HEK293 (cell line): ENCODE measurements around the gene ZC3H11A.
A peak's percentile ranks its signal among the peaks of the same experiment; 100 is the strongest.

Experiments
- AEBP2 ChIP-seq: fragments of 450-650 bp; formaldehyde crosslinking; IDR thresholded peaks from 2 replicates; pipeline ENCODE4 v1.5.1; 2016; ENCODE audit warnings: missing biosample characterization, missing genetic modification characterization, borderline replicate concordance
- BCL6B ChIP-seq: fragments of 450-650 bp; formaldehyde crosslinking; IDR thresholded peaks from 2 replicates; pipeline ENCODE4 v1.5.1; 2017; ENCODE audit warnings: missing biosample characterization, missing genetic modification characterization
- FEZF1 ChIP-seq: fragments of 450-650 bp; formaldehyde crosslinking; IDR thresholded peaks from 2 replicates; pipeline ENCODE4 v1.5.1; 2016; ENCODE audit warnings: missing biosample characterization, missing genetic modification characterization
- KLF16 ChIP-seq: fragments of 450-650 bp; formaldehyde crosslinking; IDR thresholded peaks from 2 replicates; pipeline ENCODE4 v1.5.1; 2017; ENCODE audit warnings: missing biosample characterization, missing genetic modification characterization
- OVOL3 ChIP-seq: fragments of 450-650 bp; formaldehyde crosslinking; IDR thresholded peaks from 2 replicates; pipeline ENCODE4 v1.5.1; 2016; ENCODE audit warnings: missing biosample characterization, missing genetic modification characterization
- PATZ1 ChIP-seq: fragments of 450-650 bp; formaldehyde crosslinking; IDR thresholded peaks from 2 replicates; pipeline ENCODE4 v1.5.1; 2016; ENCODE audit warnings: missing biosample characterization, missing genetic modification characterization
- PRDM1 ChIP-seq: fragments of 450-650 bp; formaldehyde crosslinking; IDR thresholded peaks from 2 replicates; pipeline ENCODE4; 2016; ENCODE audit warnings: missing biosample characterization, missing genetic modification characterization
- SALL2 ChIP-seq: fragments of 450-650 bp; formaldehyde crosslinking; IDR thresholded peaks from 2 replicates; pipeline ENCODE4 v1.5.0; 2017; ENCODE audit warnings: missing biosample characterization, mild to moderate bottlenecking, missing genetic modification characterization, borderline replicate concordance
- SCRT1 ChIP-seq: fragments of 450-650 bp; formaldehyde crosslinking; IDR thresholded peaks from 2 replicates; pipeline ENCODE4 v1.5.1; 2016; ENCODE audit warnings: missing biosample characterization, missing genetic modification characterization, borderline replicate concordance
- ZBTB17 ChIP-seq: fragments of 450-650 bp; formaldehyde crosslinking; IDR thresholded peaks from 2 replicates; pipeline ENCODE4 v1.5.1; 2016; ENCODE audit warnings: missing biosample characterization, missing genetic modification characterization
- ZBTB48 ChIP-seq: fragments of 450-650 bp; formaldehyde crosslinking; IDR thresholded peaks from 2 replicates; pipeline ENCODE4 v1.5.1; 2016; ENCODE audit warnings: missing biosample characterization, missing genetic modification characterization
- ZBTB8A ChIP-seq: fragments of 450-650 bp; formaldehyde crosslinking; IDR thresholded peaks from 2 replicates; pipeline ENCODE4 v1.5.1; 2016; ENCODE audit warnings: missing biosample characterization, missing genetic modification characterization
- ZNF138 ChIP-seq: fragments of 450-650 bp; formaldehyde crosslinking; IDR thresholded peaks from 2 replicates; pipeline ENCODE4 v1.5.1; 2016; ENCODE audit warnings: missing biosample characterization, missing genetic modification characterization, borderline replicate concordance
- ZNF16 ChIP-seq: fragments of 450-650 bp; formaldehyde crosslinking; IDR thresholded peaks from 2 replicates; pipeline ENCODE4 v1.5.1; 2016; ENCODE audit warnings: low read depth, missing biosample characterization, missing genetic modification characterization
- ZNF175 ChIP-seq: fragments of 450-650 bp; formaldehyde crosslinking; IDR thresholded peaks from 2 replicates; pipeline ENCODE4 v1.5.1; 2016; ENCODE audit warnings: missing biosample characterization, missing genetic modification characterization
- ZNF221 ChIP-seq: fragments of 450-650 bp; formaldehyde crosslinking; IDR thresholded peaks from 2 replicates; pipeline ENCODE4 v1.5.1; 2017; ENCODE audit warnings: missing biosample characterization, missing genetic modification characterization, borderline replicate concordance
- ZNF26 ChIP-seq: fragments of 450-650 bp; formaldehyde crosslinking; IDR thresholded peaks from 2 replicates; pipeline ENCODE4 v1.5.1; 2016; ENCODE audit warnings: missing biosample characterization, missing genetic modification characterization
- ZNF341 ChIP-seq: fragments of 450-650 bp; formaldehyde crosslinking; IDR thresholded peaks from 2 replicates; pipeline ENCODE4; 2016; ENCODE audit warnings: low read depth, missing biosample characterization, missing genetic modification characterization
- ZNF350 ChIP-seq: fragments of 450-650 bp; formaldehyde crosslinking; IDR thresholded peaks from 2 replicates; pipeline ENCODE4 v1.5.0; 2017; ENCODE audit warnings: missing biosample characterization, mild to moderate bottlenecking, missing genetic modification characterization
- ZNF404 ChIP-seq: fragments of 450-650 bp; formaldehyde crosslinking; IDR thresholded peaks from 2 replicates; pipeline ENCODE4 v1.5.1; 2017; ENCODE audit warnings: missing biosample characterization, missing genetic modification characterization
- ZNF433 ChIP-seq: fragments of 450-650 bp; formaldehyde crosslinking; IDR thresholded peaks from 2 replicates; pipeline ENCODE4 v1.5.1; 2016; ENCODE audit warnings: missing biosample characterization, missing genetic modification characterization, low read depth
- ZNF488 ChIP-seq: fragments of 450-650 bp; formaldehyde crosslinking; IDR thresholded peaks from 2 replicates; pipeline ENCODE4 v1.5.1; 2016; ENCODE audit warnings: missing biosample characterization, missing genetic modification characterization
- ZNF510 ChIP-seq: fragments of 450-650 bp; formaldehyde crosslinking; IDR thresholded peaks from 2 replicates; pipeline ENCODE4 v1.5.1; 2018; ENCODE audit warnings: mild to moderate bottlenecking, missing genetic modification characterization, missing biosample characterization; ENCODE audit not compliant: insufficient replicate concordance
- ZNF530 ChIP-seq: fragments of 450-650 bp; formaldehyde crosslinking; IDR thresholded peaks from 2 replicates; pipeline ENCODE4 v1.5.1; 2016; ENCODE audit warnings: low read depth, missing biosample characterization, missing genetic modification characterization
- ZNF623 ChIP-seq: fragments of 450-650 bp; formaldehyde crosslinking; IDR thresholded peaks from 2 replicates; pipeline ENCODE4 v1.5.1; 2016; ENCODE audit warnings: missing biosample characterization, missing genetic modification characterization
- ZNF639 ChIP-seq: fragments of 450-650 bp; formaldehyde crosslinking; IDR thresholded peaks from 2 replicates; pipeline ENCODE4 v1.5.1; 2016; ENCODE audit warnings: missing biosample characterization, missing genetic modification characterization
- ZNF704 ChIP-seq: fragments of 450-650 bp; formaldehyde crosslinking; IDR thresholded peaks from 2 replicates; pipeline ENCODE4 v1.5.1; 2016; ENCODE audit warnings: missing biosample characterization, missing genetic modification characterization
- ZNF777 ChIP-seq: fragments of 450-650 bp; formaldehyde crosslinking; IDR thresholded peaks from 2 replicates; pipeline ENCODE4 v1.5.1; 2017; ENCODE audit warnings: missing biosample characterization, missing genetic modification characterization, borderline replicate concordance
- ZNF837 ChIP-seq: fragments of 450-650 bp; formaldehyde crosslinking; IDR thresholded peaks from 2 replicates; pipeline ENCODE4 v1.5.1; 2016; ENCODE audit warnings: missing biosample characterization, missing genetic modification characterization
- ZSCAN30 ChIP-seq: fragments of 450-650 bp; IDR thresholded peaks from 2 replicates; pipeline ENCODE4 v1.5.1; 2018; ENCODE audit warnings: missing biosample characterization, mild to moderate bottlenecking, missing genetic modification characterization, moderate library complexity
- ZXDB ChIP-seq: fragments of 450-650 bp; formaldehyde crosslinking; IDR thresholded peaks from 2 replicates; pipeline ENCODE4 v1.5.1; 2016; ENCODE audit warnings: missing biosample characterization, missing genetic modification characterization

The ZC3H11A gene

GRCh38 chr1:203840208-203840808 is 44.9 kb downstream of the ZC3H11A start (continued):
- TF ChIP-seq ZNF350: no peak
- 0 out of 2 replicates have a peak, but pooled peaks have one; percentile 10 for TF ChIP-seq ZNF433 (tag by site-specific recombination)
- TF ChIP-seq ZBTB48 (tag by site-specific recombination): no peak
- peak; percentile 35; the same call in 1 of the 2 replicates for TF ChIP-seq SCRT1 (tag by site-specific recombination)
- no peak for TF ChIP-seq ZNF16 (tag by site-specific recombination)
- no peak for TF ChIP-seq ZNF341 (tag by site-specific recombination)
- TF ChIP-seq ZNF488: no peak
- TF ChIP-seq ZNF623: peak; percentile 50; the same call in 1 of the 2 replicates
- TF ChIP-seq ZNF138: no peak
- no peak for TF ChIP-seq ZNF704 (tag by site-specific recombination)
- no peak for TF ChIP-seq KLF16 (tag by site-specific recombination)
- TF ChIP-seq OVOL3 (tag by site-specific recombination): no peak
- TF ChIP-seq ZNF404 (tag by site-specific recombination): 0 out of 2 replicates have a peak, but pooled peaks have one; percentile 10
- TF ChIP-seq ZNF639 (tag by site-specific recombination): no peak
- no peak for TF ChIP-seq BCL6B (tag by site-specific recombination)
- TF ChIP-seq SALL2: no peak
- no peak for TF ChIP-seq ZNF221 (tag by site-specific recombination)
- TF ChIP-seq AEBP2 (tag by site-specific recombination): no peak
- TF ChIP-seq ZNF837 (tag by site-specific recombination): no peak
- TF ChIP-seq PRDM1: no peak
- no peak for TF ChIP-seq ZNF26
- 0 out of 2 replicates have a peak, but pooled peaks have one; percentile 38 for TF ChIP-seq ZXDB (tag by site-specific recombination)
- TF ChIP-seq ZBTB17 (tag by site-specific recombination): no peak
- TF ChIP-seq ZNF777 (tag by site-specific recombination): no peak
- no peak for TF ChIP-seq ZNF175 (tag by site-specific recombination)
- TF ChIP-seq ZSCAN30: no peak
- no peak for TF ChIP-seq PATZ1 (tag by site-specific recombination)
- peak; percentile 24 for TF ChIP-seq ZNF510
- 0 out of 2 replicates have a peak, but pooled peaks have one; percentile 54 for TF ChIP-seq ZBTB8A (tag by site-specific recombination)
- no peak for TF ChIP-seq ZNF530 (tag by site-specific recombination)
- TF ChIP-seq FEZF1 (tag by site-specific recombination): no peak
